GM21515 (cell line): ENCODE results near the gene IVNS1ABP.
"Not testable (repeated sequence)": the region's sequence is repeated elsewhere in the genome, so short reads cannot be mapped to it uniquely, and the experiment has no call there.

Experiments used
- ATAC-seq: cut with Tn5 transposase; IDR thresholded peaks from one replicate; pipeline ENCODE4 v1.9.1; 2021; ENCODE audit not compliant: unreplicated experiment

The IVNS1ABP gene

GRCh38 chr1:185317034-185317885, at the start of gene IVNS1ABP:
IVNS1ABP (minus strand) TSS chr1:185317243; CDS start chr1:185309493, 7,750 bp downstream.
- peak; percentile 74 for ATAC-seq

GRCh38 chr1:185365951-185366350, 48.9 kb upstream of the IVNS1ABP start:
- ATAC-seq, result no peak

GRCh38 chr1:185364528-185364927, 47.5 kb upstream of the IVNS1ABP start:
- not testable (repeated sequence) for ATAC-seq

- ATAC-seq, result no peak
Measured at GRCh38 chr1:185363205-185363604, 46.2 kb upstream of the IVNS1ABP start.

- no peak for ATAC-seq
Measured at GRCh38 chr1:185360714-185361113, 43.7 kb upstream of the IVNS1ABP start.

GRCh38 chr1:185358957-185359356, 41.9 kb upstream of the IVNS1ABP start:
- ATAC-seq, result no peak

GRCh38 chr1:185355947-185356346, 38.9 kb upstream of the IVNS1ABP start:
- no peak for ATAC-seq

- no peak for ATAC-seq
Measured at GRCh38 chr1:185353124-185353523, 36.1 kb upstream of the IVNS1ABP start.

- ATAC-seq, result no peak
Measured at GRCh38 chr1:185351734-185352466, 34.9 kb upstream of the IVNS1ABP start.

- ATAC-seq, result no peak
Measured at GRCh38 chr1:185350027-185350442, 33.0 kb upstream of the IVNS1ABP start.

GRCh38 chr1:185349556-185349955, 32.5 kb upstream of the IVNS1ABP start:
- no peak for ATAC-seq

GRCh38 chr1:185348985-185349384, 31.9 kb upstream of the IVNS1ABP start:
- no peak for ATAC-seq

GRCh38 chr1:185348296-185348695, 31.3 kb upstream of the IVNS1ABP start:
- ATAC-seq, result no peak

- no peak for ATAC-seq
Measured at GRCh38 chr1:185345913-185346720, 29.1 kb upstream of the IVNS1ABP start.

GRCh38 chr1:185343306-185343705, 26.3 kb upstream of the IVNS1ABP start:
- ATAC-seq, result no peak

- ATAC-seq, result no peak
Measured at GRCh38 chr1:185342672-185343259, 25.7 kb upstream of the IVNS1ABP start.

- no peak for ATAC-seq
Measured at GRCh38 chr1:185342017-185342416, 25.0 kb upstream of the IVNS1ABP start.

- no peak for ATAC-seq
Measured at GRCh38 chr1:185341196-185341781, 24.2 kb upstream of the IVNS1ABP start.

- ATAC-seq, result peak; percentile 97
Measured at GRCh38 chr1:185338719-185339622, 21.9 kb upstream of the IVNS1ABP start.
